SKM-1 (cell line): ENCODE measurements around the gene CCDC93.

Source experiments
- DNase-seq: peaks from one replicate; lab custom pipeline; 2025; ENCODE audit not compliant: unreplicated experiment; lab: John Stamatoyannopoulos, UW

The CCDC93 gene, protein sequence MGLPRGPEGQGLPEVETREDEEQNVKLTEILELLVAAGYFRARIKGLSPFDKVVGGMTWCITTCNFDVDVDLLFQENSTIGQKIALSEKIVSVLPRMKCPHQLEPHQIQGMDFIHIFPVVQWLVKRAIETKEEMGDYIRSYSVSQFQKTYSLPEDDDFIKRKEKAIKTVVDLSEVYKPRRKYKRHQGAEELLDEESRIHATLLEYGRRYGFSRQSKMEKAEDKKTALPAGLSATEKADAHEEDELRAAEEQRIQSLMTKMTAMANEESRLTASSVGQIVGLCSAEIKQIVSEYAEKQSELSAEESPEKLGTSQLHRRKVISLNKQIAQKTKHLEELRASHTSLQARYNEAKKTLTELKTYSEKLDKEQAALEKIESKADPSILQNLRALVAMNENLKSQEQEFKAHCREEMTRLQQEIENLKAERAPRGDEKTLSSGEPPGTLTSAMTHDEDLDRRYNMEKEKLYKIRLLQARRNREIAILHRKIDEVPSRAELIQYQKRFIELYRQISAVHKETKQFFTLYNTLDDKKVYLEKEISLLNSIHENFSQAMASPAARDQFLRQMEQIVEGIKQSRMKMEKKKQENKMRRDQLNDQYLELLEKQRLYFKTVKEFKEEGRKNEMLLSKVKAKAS

DNA sequence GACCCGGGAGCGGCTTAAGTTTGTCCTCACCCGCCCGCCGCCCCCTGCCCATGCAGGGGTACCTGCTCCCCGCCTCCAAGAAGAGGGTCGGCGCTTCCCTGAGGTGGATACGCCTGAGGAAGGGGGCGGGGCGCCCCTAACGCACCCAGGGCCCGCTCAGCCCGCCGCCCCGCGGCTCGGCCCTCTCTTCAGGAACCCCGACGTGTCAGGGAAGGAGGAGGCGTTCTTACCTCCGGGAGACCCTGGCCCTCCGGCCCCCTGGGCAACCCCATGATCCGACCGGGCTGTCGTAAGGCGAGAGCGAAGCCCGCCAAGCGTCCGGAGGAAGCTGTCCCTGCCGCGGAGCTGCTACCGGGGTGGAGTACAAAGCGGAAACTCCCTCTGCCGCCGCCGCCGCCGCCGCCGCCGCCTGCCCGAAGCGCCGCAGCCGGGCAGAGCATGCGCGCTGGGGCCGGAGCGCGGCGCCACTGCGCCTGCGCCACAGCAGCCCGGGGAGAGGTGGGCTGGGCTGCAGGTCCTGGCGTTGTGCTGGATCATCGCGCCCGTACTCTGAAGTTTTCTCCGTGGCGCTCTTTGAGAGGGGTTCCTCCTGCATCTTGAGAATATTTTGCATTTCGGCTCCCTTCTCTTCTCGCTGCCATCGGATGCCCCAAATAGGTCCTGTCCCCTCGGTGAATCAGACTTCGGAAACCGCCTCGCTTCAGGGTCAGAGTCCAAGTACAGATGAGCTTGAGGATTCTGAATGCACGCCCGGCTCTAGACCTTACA is at the start of gene CCDC93:
Gene CCDC93 (minus strand): TSS at position 347 of the 768 bp plus-strand sequence. CDS start 75 bp downstream, at position 272.
- DNase-seq, result peak; percentile 66

DNA sequence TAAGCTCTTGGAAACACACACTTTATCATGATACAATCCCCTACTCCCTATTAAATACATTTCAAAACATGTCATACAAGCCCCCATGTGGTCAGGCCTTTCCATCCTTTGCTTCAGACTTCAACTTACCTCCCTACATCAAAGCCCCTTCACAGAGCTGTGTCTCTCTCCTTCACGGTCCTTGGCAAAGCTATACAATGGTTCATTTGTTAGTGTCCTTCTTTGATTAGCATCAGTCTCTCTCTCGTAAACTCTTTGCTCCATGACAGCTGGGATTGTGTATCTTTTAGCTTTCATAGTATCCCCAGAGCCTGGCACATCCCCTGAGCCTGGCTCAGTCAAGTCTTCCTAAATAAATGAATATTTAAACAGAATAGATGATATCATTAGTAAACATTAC is 48.8 kb upstream of the CCDC93 start:
- DNase-seq, result no peak

DNA sequence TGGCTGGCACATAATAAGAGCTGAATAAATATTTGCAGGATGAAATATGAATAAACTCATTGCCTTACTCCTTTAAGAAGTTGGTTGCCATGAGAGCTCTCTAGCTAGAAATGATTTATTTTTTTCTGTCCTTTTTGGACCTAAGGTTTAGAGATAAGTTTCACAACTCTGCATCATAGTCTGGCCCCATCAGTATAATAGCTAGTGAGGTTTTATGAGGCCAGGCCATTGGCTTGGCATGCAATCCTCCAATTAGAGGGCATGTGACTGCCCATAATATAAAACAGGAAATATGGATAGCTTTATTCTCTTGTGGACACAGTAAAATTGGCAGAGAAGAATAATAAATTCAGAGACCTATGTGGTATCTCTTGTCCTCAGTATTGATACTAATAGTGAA is 48.2 kb upstream of the CCDC93 start:
- no peak for DNase-seq

DNA sequence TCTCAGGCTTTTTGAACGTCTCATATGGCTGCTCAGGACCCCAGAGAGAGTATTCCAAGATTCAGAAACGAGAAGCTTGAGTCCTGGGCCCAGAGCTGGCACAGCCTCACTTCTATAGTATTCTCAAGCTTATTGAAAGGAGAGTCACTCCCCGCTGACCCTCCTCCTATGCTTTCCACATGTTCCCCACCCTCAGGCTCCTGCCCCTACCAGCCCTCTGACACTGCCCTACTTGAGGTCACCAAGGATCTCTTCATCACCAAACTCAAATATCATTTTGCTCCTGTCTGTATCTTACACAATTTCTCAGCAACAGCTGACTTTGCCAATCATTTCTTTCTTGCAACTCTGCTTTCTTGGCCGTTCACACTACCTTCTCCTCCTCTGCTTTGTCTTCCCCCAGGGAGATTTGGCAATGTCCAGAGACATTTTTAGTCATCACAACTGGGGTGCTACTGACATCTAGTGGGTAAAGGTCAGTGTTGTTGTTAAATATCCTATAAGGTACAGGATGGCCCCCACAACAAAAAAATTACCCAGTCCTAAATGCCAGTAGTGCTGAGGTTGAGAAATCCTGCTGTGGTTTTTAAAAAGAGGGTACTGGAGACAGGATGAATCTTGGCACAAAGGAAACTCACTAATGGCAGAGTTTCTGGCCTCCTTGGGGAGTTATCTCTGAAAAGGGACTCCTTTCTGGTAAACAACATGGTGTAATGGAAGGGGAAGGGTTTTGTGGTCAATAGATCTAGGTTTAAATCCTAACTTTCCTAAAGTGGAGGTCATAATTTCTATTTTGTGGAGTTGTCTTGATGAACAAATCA is 47.5 kb upstream of the CCDC93 start:
- peak; percentile 79 for DNase-seq

DNA sequence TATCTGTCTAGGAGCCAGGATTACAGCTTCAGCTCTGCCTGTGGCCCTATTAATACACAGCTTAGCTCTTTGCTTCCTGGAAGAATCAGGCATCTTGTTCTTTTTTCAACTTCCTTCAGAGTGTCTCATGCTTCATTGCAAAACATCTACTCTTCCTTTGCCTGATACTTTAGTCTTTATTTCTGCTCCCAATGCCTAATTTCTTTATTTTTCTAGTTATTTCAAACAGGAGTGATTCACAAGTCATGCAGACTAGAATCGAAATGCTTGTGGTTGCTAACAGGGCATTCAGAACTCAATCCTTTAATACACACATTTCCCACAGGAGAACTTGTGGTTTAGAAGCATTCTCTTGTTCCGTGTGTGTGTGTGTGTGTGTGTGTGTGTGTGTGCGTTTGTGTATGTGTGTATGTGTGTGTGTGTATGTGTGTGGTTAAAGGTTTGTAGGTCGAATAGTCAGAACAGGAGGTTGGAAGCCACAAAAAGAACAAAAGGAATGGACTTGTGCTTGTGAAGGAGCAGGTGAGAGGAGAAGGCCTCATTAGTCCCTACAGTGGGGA is 46.1 kb upstream of the CCDC93 start:
- peak; percentile 9 for DNase-seq

DNA sequence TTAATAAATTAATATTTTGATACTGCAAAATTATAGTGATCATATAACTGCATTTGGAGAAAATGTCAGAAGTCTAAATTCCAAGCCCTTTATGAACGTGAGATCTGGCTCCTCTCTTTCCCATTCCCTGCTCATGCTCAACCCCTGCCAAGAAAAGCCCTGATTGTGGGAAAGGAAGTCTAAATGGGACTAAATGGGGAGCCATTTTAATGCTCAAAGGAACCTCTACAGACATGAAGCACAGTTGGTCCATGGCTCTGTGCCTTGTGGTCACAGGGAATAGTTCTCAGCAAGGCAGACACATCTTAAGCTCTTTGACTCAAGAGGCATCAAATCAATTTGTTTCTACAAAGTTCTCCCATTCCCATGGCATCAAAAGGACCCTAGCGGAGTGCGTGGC is 45.1 kb upstream of the CCDC93 start:
- DNase-seq, result no peak

DNA sequence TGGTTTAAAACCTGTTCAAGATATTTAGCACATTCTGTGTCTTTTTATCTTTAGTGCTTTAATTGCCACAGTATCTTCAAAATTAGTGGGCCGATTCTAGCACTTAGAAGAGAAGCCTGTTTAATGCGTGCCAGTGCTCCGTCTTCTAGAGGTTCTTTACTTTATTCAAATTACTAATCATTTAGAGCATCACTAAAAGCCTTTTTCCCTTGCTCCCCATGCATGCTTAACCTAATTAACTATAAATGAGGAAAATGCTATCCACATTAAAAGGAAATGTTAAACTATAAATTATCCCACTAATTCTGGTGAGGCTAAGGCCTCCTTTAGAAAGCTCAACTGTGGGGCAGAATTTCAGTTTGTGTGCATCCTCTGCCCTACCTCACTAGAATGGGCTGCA is 42.9 kb upstream of the CCDC93 start:
- DNase-seq, result no peak

DNA sequence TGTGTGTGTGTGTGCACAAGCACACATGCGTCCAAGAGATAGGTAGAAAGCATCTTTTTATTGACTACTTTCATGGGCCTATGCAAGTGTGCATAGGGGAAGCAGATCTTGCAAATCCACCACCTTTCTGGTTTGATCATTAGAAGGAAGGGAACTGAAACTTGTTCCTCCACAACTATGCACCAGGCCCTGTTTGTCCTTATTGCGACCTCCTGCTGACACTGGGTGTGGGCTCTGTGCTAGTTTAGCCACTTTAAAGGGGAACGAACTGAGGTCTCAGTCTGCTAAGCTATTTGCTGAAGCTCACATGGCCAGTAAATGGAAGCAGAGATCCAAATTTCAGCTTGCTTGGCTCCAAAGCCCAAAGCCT is 42.3 kb upstream of the CCDC93 start:
- peak; percentile 89 for DNase-seq

DNA sequence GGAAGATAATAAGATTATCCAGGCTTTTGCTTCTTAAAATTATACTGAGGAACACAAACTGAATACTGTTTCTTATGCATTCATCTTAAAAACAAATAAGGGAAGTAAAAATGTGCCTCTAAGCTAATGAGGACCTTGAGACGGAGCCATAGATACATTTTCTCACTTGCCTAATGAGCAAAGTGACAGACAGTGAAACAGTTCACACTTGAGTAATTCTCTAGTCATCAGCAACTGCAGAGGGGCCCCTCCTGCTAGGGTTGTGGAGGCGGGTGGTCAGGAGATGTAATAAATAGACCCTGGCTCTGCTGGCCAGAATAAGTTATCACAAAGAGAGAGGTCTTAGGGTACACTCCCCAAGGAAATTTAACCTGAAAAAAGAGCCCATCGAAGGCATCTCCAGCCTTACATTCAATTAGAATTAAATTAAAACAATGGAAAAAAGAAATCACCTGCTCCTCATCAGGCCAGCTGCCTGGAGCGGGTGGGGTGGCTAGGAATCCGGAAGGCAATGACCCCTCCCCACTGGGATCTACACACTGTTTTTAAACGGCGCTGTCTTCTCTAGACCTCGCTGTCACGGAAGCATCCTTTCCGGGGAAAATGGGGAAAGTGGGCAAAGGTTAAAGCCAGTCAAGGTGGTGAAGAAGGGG is 41.8 kb upstream of the CCDC93 start:
- peak; percentile 17 for DNase-seq

DNA sequence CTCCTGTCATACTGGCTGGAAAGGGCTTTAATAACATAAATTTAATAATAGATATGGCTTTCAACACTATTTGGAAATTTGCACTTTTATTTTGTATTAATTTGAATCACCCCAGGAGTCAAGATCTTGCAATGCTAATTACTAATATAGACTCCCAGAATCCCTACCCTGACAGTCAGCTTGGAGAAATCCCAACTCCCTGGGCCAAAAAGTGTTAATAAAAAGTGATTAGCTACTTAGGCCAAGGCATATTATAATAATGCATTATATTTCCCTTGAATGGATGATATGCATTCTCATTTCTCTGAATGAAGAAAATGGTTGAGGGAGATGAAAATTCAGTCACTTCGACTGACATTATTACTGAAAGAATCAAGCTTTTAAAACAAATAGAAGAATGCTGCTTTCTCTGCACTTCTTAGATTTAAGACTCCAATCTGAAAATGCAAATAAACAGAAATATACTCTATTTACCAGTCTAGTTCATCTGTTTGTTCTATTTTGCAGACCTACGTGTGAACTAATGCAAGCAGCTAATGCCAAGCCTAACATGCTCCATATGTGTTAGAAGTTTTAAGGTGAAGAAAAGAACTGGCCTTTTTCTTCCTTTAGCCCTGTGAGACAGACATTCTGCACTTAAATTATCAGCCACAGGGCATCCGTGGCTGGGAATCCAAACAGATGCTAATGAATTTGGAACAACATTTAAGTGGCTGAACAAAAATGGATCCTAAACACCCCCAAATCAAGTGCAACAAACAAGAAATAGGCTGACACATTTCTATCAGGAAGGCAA is 40.5 kb upstream of the CCDC93 start:
- DNase-seq, result no peak

DNA sequence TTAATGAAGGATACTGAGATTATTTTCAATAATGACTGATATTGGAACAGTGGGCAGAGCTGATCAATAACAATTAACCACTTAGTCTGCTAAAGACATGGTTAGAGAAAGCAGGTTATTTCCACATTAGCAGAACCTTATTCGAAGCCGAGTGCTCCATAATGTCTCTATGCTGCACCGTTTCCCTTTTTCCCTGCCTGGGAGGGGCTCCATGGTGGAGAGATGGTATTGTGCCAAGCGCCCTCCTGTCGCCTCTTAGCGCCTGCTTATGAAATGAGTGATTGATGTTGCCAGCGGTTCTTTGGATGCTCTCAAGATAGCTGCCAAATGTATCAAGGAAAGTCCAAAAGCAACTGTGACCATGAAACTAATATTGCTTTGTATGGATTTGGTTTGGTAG is 39.8 kb upstream of the CCDC93 start:
- DNase-seq, result no peak

DNA sequence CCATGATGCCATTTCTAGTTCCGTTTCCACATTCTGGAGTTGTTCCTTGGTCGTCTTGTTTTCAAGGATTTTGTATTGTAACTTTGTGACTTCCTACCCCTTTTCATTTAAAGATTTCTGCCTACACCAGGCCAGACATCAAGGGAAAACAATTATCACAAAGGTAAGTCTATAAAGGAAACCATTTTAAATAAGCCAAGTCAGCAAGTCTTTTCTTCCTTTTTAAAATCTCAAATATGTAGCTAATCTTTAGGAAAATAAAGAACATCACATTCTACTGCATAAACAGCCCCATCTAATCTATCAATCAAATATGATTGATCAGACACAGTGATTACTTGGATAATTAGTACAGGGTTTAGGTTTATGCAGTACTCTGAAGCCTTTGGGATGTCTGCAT is 38.6 kb upstream of the CCDC93 start:
- DNase-seq, result no peak

DNA sequence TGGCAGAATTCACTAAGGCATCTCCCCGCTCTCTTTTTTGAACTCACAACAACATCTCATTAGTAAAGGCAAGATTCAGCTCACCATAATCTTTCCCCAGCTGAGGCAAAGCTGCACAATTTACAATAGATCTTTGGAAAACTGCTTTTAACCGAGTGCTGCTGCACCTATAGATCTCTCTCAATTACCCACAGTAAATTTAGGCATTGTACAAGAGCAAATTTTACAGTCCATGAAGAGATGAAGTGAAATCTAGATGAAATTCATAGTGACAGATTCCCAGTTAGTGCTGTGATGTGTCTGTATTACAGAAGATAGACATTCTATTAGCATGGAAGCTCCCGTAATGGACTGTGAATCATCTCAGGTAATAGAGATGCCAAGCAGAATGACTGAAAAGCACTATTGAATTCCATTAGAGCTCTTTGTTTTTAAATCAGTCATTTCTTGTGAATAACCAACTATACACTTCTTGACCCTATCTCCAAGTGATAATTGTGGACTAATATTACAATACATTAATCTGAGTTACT is 38.0 kb upstream of the CCDC93 start:
- no peak for DNase-seq

DNA sequence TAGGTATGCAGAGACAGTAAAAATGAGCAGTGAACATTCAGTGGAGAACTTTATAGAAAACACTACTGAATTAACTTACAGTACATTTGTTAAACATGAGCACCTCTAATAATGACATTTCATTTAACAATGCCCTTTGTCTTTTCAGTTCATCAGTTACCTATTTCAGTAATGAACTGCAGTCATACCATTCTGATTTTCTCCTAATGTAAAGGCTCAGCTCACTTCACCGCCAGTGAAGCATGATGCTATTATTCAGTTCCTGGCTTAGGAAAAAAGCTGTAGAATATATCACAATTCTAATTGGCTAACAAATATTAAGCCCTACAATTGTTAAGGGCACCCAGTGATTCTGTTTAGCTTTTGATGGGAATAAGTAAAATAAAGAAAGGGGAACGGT is 37.1 kb upstream of the CCDC93 start:
- DNase-seq, result no peak

DNA sequence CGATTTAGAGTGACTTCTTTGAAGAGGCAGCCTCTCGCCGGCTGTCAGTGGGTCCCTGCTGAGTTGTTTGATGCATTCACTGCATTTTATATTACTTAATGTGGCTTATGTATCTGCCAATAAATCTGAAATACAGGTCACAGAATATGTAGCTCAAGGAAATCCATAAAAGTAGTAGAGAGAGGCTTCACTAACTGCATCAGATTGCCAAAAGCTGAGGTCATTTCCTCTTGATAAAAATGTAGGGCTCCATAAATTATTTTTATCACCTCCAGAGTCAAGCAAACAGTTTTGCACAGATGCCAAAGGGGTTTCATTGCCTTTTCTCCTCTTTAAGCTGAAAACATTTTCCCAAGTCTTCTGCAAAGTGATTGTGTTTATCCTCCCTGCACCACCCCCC is 36.5 kb upstream of the CCDC93 start:
- DNase-seq, result no peak

DNA sequence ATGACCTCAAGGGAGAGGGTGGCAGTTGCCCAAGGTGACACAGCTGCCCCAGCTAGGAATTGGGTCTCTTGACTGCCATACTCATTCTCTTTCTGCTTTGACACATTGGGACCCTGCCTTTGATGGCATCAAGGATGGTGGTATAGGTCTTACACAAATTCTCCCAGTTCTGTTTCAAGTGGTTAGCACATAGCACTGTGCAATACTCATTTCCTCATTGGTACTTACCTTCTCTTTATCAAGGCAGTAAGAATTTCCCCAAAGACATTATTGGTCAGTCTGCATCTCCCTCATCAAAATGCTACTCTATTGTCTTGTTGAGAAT is 35.9 kb upstream of the CCDC93 start:
- DNase-seq, result peak; percentile 44

DNA sequence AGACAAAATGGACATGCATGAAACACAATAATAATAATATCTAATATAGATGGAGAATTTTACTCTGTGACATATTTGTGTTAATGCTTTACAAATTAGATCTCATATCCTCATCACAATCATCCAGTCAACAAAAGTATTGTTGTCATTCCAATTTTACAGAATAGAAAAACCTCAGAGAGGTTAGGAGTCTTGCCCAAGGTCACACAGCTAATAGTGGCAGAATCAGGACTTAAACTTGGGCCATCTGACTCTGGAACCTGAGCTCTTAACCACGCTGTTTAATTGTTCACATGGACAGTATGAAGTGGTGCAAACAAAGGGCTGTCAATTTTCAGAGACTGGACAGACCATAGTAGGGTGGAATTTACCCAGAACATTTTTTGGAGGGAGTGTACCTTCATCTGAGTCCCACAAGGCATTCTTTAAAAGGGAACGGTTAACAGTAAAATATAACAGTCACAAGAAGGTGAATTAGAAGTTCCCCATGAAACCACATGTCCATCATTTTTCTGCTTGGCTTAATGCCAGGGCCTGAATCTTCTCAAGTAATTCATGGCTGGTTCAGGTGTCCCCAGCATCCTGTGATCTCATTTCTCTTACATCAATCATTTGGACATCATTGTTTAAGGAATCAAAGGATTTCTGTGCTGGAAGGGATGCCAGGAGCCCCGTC is 35.4 kb upstream of the CCDC93 start:
- no peak for DNase-seq

DNA sequence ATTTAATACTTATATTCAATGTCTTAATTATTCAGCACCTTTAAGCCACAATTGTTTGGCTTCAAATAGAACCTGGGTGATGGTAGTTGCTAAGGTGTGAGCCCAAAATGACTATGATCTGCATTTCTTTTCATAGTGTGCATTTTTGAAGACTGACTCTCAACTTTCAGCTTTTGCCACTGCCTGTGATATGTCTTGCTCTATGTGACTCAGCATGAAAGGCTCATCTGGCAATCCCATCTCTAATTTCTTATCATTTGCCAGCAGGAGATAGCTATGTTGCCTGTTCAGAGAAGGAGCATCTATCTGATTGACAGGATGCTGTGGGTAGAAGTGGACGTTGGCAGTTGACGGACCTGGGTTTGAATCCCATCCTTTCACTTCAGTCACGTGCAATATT is 34.5 kb upstream of the CCDC93 start:
- no peak for DNase-seq

DNA sequence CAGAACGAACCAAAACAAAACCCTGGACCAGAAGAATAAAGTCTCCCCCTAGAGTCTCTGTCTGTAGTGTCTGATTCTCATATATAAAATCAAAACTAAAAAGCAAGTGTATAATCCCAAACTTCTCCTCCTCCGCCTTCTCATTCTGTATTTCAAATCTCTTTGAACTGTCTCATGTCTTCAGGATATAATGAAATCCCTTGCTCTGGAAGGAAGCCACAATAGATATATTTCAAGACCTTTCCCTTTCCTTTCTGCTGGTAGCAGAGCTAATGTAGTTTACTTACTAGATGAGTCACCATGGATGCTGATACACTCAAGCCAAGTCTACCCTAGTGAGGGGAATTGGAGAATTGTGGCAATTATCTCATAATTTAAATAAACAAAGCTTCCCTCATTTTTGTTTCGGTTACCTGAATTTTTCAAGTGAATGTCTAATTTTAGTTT is 33.5 kb upstream of the CCDC93 start:
- no peak for DNase-seq
